GM18499 (cell line): ENCODE data around the gene EPHA8.

Experiments used
- ATAC-seq: cut with Tn5 transposase; IDR thresholded peaks from one replicate; pipeline ENCODE4 v1.9.1; 2021; ENCODE audit warnings: moderate number of reproducible peaks; ENCODE audit not compliant: insufficient read depth, unreplicated experiment

The EPHA8 gene

DNA sequence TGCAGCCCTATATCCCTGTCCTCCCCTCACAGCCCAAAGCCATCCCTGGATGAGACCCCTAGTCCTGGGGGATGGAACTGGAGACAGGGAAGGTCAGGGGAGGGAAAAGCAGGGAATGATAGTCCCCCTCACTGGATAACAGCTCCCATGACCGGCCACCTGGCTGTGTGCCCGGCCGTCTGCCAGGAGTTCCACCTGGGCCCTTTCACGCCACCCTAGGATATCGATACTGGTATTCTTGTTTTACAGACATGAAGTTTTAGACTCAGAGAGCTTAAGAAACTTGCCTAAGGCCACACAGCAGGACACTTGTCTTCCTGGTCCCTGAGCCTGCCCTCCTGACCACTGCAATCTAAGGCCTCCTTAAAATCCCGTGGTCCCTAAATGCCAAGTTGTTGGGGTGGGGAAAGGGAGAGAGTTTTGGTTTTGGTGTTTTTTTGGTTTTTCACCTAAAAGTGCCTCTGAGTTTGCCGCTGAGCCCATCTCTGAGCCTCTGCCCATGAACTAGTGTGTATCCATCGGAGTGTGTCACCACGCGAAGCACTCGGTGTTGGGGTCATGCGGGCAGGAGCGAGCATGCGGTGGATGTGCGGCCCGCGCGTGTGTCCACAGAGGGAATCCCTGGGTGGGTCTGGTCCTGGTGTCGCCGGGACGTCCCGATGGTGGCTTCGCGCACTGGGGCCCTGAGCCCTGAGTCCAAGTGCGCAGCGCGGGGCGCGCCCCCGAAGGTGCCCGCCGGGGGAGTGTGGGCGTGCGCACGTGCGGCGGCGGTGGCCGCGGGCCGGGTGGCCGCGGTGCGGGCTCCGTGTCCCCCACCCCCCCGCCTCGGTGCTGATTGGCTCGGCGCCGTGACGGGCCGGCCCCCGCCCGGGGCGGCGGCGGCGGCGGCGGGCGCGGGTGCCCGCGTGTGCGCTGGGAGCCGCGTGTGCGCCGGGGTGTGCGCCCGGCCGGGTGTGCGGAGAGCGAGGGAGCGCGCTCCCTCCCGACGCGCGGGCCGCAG lies at the start of gene EPHA8:
TSS of gene EPHA8 (plus strand) at position 906 of the 1,000 bp plus-strand sequence. CDS start 147 bp downstream, outside the sequence.
- no peak for ATAC-seq

DNA sequence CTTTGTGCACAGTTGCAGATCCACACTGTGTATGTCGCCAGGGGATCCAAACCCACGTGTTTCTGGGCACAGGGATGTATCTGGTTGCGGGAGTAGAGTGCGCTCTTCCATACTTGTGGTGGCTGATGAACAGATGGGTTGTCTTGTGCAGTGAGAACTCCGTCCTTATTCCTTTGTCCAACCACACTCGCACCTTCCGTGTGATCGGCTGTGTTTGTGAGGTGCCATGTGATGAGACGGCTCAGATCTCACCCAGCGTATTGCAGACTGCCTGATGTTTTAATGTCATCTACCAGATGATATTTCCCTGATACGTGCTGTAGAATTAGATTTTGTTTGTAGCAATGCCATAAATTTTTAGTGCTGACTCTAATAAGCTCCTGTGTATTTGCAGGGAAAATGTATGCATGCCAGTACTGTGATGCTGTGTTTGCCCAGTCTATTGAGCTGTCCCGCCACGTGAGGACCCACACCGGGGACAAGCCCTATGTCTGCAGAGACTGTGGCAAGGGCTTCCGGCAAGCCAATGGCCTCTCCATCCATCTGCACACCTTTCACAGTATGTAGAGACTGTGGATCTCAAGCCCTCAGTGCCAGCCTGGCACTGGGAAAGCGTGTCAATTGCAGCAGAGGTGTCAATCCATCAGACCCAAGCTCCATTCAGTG lies 46.2 kb upstream of the EPHA8 start:
- no peak for ATAC-seq

- no peak for ATAC-seq
Measured at GRCh38 chr1:22517956-22518355, 45.3 kb upstream of the EPHA8 start.

- no peak for ATAC-seq
Measured at GRCh38 chr1:22518379-22518778, 44.9 kb upstream of the EPHA8 start.

GRCh38 chr1:22520871-22521270 lies 42.4 kb upstream of the EPHA8 start:
- no peak for ATAC-seq

GRCh38 chr1:22521692-22522091 lies 41.6 kb upstream of the EPHA8 start:
- ATAC-seq = no peak

DNA sequence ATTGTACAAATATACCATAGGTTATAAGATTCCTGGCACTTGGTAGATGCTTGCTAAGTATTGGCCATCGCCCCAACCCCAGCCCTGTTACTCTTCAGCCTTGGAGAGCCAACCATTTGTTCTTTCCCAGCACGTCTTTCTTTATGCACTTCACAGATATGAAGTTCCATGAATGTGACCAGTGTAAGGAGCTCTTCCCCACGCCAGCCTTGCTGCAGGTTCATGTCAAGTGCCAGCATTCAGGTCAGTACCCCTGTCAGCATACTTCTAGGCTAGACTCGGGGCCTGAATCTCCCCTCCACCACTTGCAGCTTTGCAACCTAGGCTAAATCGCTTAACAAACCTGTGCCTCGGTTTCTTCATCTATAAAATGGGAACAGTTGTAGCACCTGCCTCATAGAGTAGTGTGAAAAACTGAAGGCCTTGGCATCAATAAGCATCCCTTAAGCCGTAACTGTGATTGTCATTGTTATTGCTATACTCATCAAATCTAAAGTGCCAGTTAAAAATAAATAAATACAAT lies 41.0 kb upstream of the EPHA8 start:
- no peak for ATAC-seq

GRCh38 chr1:22524481-22524880 lies 38.8 kb upstream of the EPHA8 start:
- ATAC-seq = no peak

DNA sequence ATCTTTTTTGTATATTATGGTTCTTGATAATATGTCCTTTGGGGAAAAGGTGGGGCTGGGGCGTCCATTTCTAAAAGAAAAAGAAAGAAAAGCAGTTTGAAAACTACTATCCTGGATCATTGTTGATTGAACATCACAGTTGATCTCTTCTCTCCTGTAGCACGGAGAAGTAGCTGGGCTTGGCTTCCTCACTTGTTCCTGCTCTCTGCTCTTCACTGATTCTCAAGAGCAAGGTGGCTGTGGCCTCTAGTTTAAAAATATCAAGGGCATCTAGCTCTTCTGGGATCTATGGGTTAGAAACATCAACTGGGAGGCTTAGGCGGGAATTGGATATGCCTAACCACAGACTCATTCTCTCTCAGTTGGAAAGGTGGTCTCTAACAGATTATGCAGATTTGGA lies 38.1 kb upstream of the EPHA8 start:
- no peak for ATAC-seq

DNA sequence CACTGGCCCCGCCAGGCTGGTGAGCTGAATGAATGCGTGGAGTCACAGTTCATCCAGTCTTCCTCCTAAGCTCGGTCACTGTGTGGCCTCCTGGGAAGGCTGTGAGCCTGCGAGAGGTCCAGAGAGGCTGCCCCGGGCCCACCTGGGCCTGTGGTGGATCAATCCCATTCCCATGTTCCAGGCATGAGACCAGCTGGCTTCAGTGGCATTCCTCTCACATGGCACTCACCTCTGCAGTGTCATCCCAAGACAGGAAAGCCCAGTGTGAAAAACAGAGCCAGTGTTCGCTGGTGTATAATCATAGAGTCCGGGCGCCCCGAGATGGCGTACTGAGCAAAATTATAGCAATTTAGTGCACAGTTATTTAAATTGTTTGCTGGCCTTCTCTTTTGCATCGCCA lies 37.6 kb upstream of the EPHA8 start:
- ATAC-seq = no peak

- ATAC-seq = no peak
Measured at GRCh38 chr1:22526098-22526497, 37.2 kb upstream of the EPHA8 start.

GRCh38 chr1:22526677-22527076 lies 36.6 kb upstream of the EPHA8 start:
- no peak for ATAC-seq

DNA sequence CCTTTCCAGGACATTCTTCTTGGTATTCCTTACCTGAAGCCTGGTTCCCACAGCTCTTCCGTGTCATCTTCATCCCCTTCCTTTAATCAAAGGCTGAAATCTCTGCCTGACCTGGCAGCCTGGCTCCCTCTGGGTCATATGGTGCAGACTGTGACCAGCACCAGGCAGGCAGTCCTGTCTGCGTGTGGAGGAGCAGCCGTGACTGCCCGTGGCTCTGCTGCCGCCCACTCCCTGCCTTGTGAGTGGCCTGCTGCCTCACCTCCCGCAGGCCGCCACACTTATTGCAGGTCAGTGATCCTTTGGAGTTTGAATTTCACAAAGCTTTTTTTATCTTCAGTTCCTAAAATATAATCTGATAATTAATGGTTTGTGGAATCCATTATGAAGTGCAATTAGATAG lies 36.2 kb upstream of the EPHA8 start:
- no peak for ATAC-seq

GRCh38 chr1:22527555-22528296 lies 35.6 kb upstream of the EPHA8 start:
- ATAC-seq = no peak

DNA sequence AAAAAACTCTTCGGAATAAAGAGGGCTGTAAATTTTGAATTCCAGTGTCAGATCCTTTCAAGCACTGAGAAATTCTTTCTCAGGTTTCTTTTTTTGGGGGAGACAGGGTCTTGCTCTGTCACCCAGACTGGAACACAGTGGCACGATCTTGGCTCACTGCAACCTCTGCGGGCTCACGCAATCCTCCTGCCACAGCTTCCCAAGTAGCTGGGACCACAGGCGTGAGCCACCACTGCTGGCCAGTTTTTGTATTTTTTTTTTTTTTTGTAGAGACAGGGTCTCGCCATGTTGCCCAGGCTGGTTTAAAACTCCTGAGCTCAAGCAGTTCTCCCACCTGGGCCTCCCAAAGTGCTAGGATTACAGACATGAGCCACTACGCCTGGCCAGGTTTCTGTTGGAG lies 34.8 kb upstream of the EPHA8 start:
- no peak for ATAC-seq

GRCh38 chr1:22529901-22530621 lies 33.2 kb upstream of the EPHA8 start:
- ATAC-seq = no peak

DNA sequence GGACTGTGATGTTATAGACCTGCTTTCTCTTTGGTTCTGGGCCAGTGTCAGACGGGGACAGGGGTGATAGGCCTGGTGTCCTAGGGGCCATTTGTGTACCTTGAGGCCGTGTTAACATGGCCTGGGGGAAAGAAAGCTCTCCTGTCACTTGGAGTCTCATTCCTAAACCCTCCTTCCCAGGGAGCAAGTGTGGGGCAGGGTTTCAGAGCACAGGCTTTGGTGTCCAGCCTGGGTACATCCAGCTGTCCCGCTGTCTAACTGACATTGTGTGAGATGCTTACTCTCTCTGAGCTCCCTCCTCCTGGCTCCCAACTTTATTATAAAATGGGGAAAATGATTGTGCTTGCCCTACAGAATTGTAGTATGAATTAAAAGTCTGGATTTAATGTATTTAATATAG lies 32.6 kb upstream of the EPHA8 start:
- no peak for ATAC-seq

DNA sequence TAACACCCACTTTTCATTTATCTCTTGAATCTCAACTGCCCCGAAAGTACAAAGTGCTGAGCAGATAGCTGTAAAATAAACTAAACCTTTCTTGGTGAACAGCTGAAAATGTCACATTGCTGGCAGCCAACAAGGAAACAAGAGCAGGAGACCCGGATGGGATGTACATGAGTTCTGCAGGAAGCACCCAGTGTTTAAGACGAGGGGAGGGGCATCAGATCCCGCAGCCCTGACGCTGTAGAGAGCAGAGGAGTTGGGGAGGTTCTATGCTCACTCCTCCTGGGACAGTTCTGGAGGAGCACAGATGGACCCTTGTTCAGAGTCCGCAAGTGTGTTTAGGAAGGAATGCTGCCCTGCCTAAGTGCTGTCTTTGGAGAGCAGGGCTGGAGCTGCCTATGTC lies 32.0 kb upstream of the EPHA8 start:
- no peak for ATAC-seq

DNA sequence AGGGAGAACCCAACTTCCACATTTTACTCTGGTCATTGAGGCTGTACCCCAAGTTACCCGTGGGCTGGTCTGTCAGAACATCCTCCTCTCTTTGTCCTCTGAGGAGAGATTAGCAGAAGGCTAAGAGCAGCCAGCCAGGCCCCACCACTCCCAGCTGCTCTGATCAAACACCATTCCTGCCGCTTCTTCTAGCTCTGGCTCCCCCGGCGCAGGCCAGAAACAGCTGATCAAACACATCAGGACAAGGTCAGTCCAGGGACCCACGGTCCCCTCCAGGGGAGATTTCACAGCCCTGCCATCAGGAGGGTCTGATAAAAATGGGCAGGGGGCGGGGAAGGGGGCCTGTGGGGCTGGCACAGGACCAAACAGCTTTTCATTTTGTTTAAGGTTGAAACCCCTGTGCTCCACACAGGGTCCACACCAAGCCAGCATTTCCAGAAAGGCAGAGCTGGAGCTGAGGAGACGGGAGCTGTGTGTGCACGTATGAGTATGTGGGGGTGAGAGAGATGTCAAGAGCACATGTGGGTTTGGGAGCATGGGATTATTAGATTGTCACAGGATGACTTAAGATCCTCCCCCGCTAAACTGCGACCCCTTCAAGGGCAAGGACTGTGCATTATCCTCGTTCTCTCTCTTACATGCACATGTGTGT lies 29.9 kb upstream of the EPHA8 start:
- ATAC-seq = no peak
